ENCODE data around the gene SLC35E2B. TPM values are rescaled to one million over a fixed set of nuclear protein-coding genes. Genes with fewer than 3 reads are reported as not detected.

SLC35E2B gene
- polyA plus RNA-seq, 2 of the 4 experiments (the other 2 are of a cell fraction), result 10.8 to 13.6 TPM

GRCh38 chr1:1680912-1681273 lies 11.7 kb downstream of the SLC35E2B start:
- DNase-seq (ENCODE audit: low read depth in 1 of 2, low spot score in 1 of 2) (peak in 1 of 2 experiments; percentile 41), FAIRE-seq (no peak), ATAC-seq (peak in 1 of 2 experiments; percentile 48; a peak in 2 of 6 replicates)
- ChIA-PET CTCF (interaction anchor here (1.1 kb wide), 1 partner anchor 38 kb away, joined by 3 read pairs; no protein-coding TSS in a partner anchor), POLR2A (no interaction called here)
- Histone ChIP-seq H3K4me1 (peaks cover 12% of the 10 kb centered on the region), H3K9me3 (no peaks in the 10 kb centered on the region), H3K27ac (peak overlapping the region in 1 of 2 experiments; percentile 33; a peak in 1 of 6 replicates), H3K4me2 (no peak overlapping the region), H3K4me3 (no peak overlapping the region)
- WGBS (ENCODE audit: missing lambda C conversion rate), result 56% methylated on average over 10 of the region's 11 CpGs
- TF ChIP-seq E2F6 (IDR thresholded peaks at IDR 0.05; ENCODE audit: borderline replicate concordance, low read depth), result no peak
- TF ChIP-seq CHD4 (IDR thresholded peaks at IDR 0.05; ENCODE audit: borderline replicate concordance), result no peak
- TF ChIP-seq GATA3 (IDR thresholded peaks at IDR 0.05; ENCODE audit: borderline replicate concordance), result no peak
- no peak for TF ChIP-seq MAX (IDR thresholded peaks at IDR 0.05)
- no peak for TF ChIP-seq RARB (CRISPR knock-in tag; IDR thresholded peaks at IDR 0.05)
- TF ChIP-seq PBX3 (IDR thresholded peaks at IDR 0.05), result no peak
- TF ChIP-seq CTCF (IDR thresholded peaks at IDR 0.05), result no peak
- no peak for TF ChIP-seq FOSL2 (IDR thresholded peaks at IDR 0.05)
- TF ChIP-seq FOSL2 (CRISPR knock-in tag; IDR thresholded peaks at IDR 0.05), result no peak
- TF ChIP-seq ZSCAN20 (CRISPR knock-in tag; IDR thresholded peaks at IDR 0.05), result no peak
- no peak for TF ChIP-seq ATOH8 (CRISPR knock-in tag; IDR thresholded peaks at IDR 0.05; ENCODE audit: low read depth)
- no peak for TF ChIP-seq EHMT2 (IDR thresholded peaks at IDR 0.05; ENCODE audit: low read depth)
- no peak for TF ChIP-seq NPAS2 (CRISPR knock-in tag; IDR thresholded peaks at IDR 0.05; ENCODE audit: borderline replicate concordance)
- no peak for TF ChIP-seq RNF2 (IDR thresholded peaks at IDR 0.05; ENCODE audit: borderline replicate concordance, low read depth)

- POLR2A ChIA-PET, result no interaction called here
- no peak for TF ChIP-seq CHD4 (IDR thresholded peaks at IDR 0.05; ENCODE audit: borderline replicate concordance)
- no peak for TF ChIP-seq CEBPB (IDR thresholded peaks at IDR 0.05)
- TF ChIP-seq ZFP36 (IDR thresholded peaks at IDR 0.05; ENCODE audit: borderline replicate concordance, partially characterized antibody), result no peak
- TF ChIP-seq NR3C1 (IDR thresholded peaks at IDR 0.05), result no peak
- no peak for TF ChIP-seq FOSB (CRISPR knock-in tag; IDR thresholded peaks at IDR 0.05)
- TF ChIP-seq HMGXB4 (CRISPR knock-in tag; IDR thresholded peaks at IDR 0.05; ENCODE audit: borderline replicate concordance), result no peak
- TF ChIP-seq ATOH8 (CRISPR knock-in tag; IDR thresholded peaks at IDR 0.05; ENCODE audit: low read depth), result no peak
- TF ChIP-seq MAZ (IDR thresholded peaks at IDR 0.05; ENCODE audit: borderline replicate concordance, low read depth, low read length), result no peak
- no peak for TF ChIP-seq GATA3 (IDR thresholded peaks at IDR 0.05; ENCODE audit: borderline replicate concordance)
- no peak for TF ChIP-seq HES2 (IDR thresholded peaks at IDR 0.05)
- TF ChIP-seq JUNB (IDR thresholded peaks at IDR 0.05), result no peak
Observed at GRCh38 chr1:1680031-1680911, 12.3 kb downstream of the SLC35E2B start.

More at GRCh38 chr1:1680031-1680911, 12.3 kb downstream of the SLC35E2B start:
- Histone ChIP-seq H3K4me2 (no peak overlapping the region), H3K4me1 (peaks cover 7% of the 10 kb centered on the region; the same call in 1 of the 3 replicates), H3K9me3 (no peaks in the 10 kb centered on the region), H3K27ac (no peak overlapping the region), H3K4me3 (no peak overlapping the region)
- FAIRE-seq (no peak), ATAC-seq (no peak), DNase-seq (ENCODE audit: low read depth in 1 of 2, low spot score in 1 of 2) (no peak)
- 96% methylated on average over 32 of the region's 32 CpGs for WGBS (ENCODE audit: missing lambda C conversion rate)
- CTCF ChIA-PET, result no interaction called here

Data from A549 (cell line).